ENCODE measurements around the gene ZP1.

ZP1 gene

GRCh38 chr11:60879971-60880588, 12.7 kb downstream of the ZP1 start:
- Histone ChIP-seq H2BK12ac (ENCODE audit: low read length in 2 of 2) (no peak overlapping the region), H3K4me2 (ENCODE audit: low read length, poor library complexity, severe bottlenecking) (no peak overlapping the region), H2BK120ac (ENCODE audit: low read depth, low read length) (no peak overlapping the region), H3K36me3 (ENCODE audit: control insufficient read depth in 1 of 2, insufficient read depth in 2 of 2, low read depth in 1 of 2, low read length in 2 of 2) (peaks cover 6 to 15% of the 10 kb centered on the region in 2 experiments), H2AK5ac (ENCODE audit: low read length, severe bottlenecking) (no peak overlapping the region), H2AFZ (ENCODE audit: low read depth, low read length) (no peak overlapping the region), H3K4ac (ENCODE audit: low read depth in 1 of 2, low read length in 2 of 2) (no peak overlapping the region), H3K14ac (ENCODE audit: low read length in 2 of 2) (no peak overlapping the region), H4K91ac (ENCODE audit: low read length) (no peak overlapping the region), H2BK5ac (ENCODE audit: low read depth, low read length, poor library complexity, severe bottlenecking) (no peak overlapping the region), H3K79me1 (replicated peaks; ENCODE audit: low read length, poor library complexity, severe bottlenecking) (no peaks in the 10 kb centered on the region), H3K9ac (ENCODE audit: low read length) (no peak overlapping the region), H3K18ac (ENCODE audit: low read depth in 1 of 2, low read length in 2 of 2) (no peak overlapping the region), H3K4me1 (ENCODE audit: control insufficient read depth, insufficient read depth, low read depth, low read length) (no peaks in the 10 kb centered on the region), H4K8ac (ENCODE audit: low read length) (no peak overlapping the region), H3K9me3 (ENCODE audit: control insufficient read depth, low read length) (no peaks in the 10 kb centered on the region), H2BK15ac (ENCODE audit: low read depth, poor library complexity, severe bottlenecking) (no peak overlapping the region), H3K23ac (ENCODE audit: low read length in 2 of 2) (no peak overlapping the region), H3K4me3 (ENCODE audit: insufficient read depth in 1 of 2, low read depth in 1 of 2, low read length in 2 of 2) (no peak overlapping the region), H3K27ac (ENCODE audit: low read length, poor library complexity, severe bottlenecking) (no peak overlapping the region), H3K27me3 (ENCODE audit: control insufficient read depth in 1 of 2, insufficient read depth in 1 of 2, low read length in 2 of 2) (no peaks in the 10 kb centered on the region)
- 97% methylated on average over 4 of the region's 5 CpGs for whole genome bisulfite sequencing
- no peak for DNase-seq

GRCh38 chr11:60880643-60881282, 13.4 kb downstream of the ZP1 start:
- no peak overlapping the region for H4K8ac ChIP-seq (ENCODE audit: low read length)
- H3K79me1 ChIP-seq (replicated peaks; ENCODE audit: low read length, poor library complexity, severe bottlenecking), result no peaks in the 10 kb centered on the region
- H3K36me3 ChIP-seq (ENCODE audit: control insufficient read depth in 1 of 2, insufficient read depth in 2 of 2, low read depth in 1 of 2, low read length in 2 of 2), result peaks cover 3 to 15% of the 10 kb centered on the region in 2 experiments
- no peak for DNase-seq
- no peaks in the 10 kb centered on the region for H3K27me3 ChIP-seq (ENCODE audit: control insufficient read depth in 1 of 2, insufficient read depth in 1 of 2, low read length in 2 of 2)
- H2AK5ac ChIP-seq (ENCODE audit: low read length, severe bottlenecking), result no peak overlapping the region
- no peak overlapping the region for H3K18ac ChIP-seq (ENCODE audit: low read depth in 1 of 2, low read length in 2 of 2)
- H3K9me3 ChIP-seq (ENCODE audit: control insufficient read depth, low read length), result no peaks in the 10 kb centered on the region
- H3K27ac ChIP-seq (ENCODE audit: low read length, poor library complexity, severe bottlenecking), result no peak overlapping the region
- WGBS, result 97% methylated on average over 8 of the region's 8 CpGs
- no peak overlapping the region for H3K23ac ChIP-seq (ENCODE audit: low read length in 2 of 2)
- H3K4me2 ChIP-seq (ENCODE audit: low read length, poor library complexity, severe bottlenecking), result no peak overlapping the region
- no peak overlapping the region for H4K91ac ChIP-seq (ENCODE audit: low read length)
- H3K4ac ChIP-seq (ENCODE audit: low read depth in 1 of 2, low read length in 2 of 2), result no peak overlapping the region
- no peaks in the 10 kb centered on the region for H3K4me1 ChIP-seq (ENCODE audit: control insufficient read depth, insufficient read depth, low read depth, low read length)
- no peak overlapping the region for H2BK5ac ChIP-seq (ENCODE audit: low read depth, low read length, poor library complexity, severe bottlenecking)
- no peak overlapping the region for H2BK12ac ChIP-seq (ENCODE audit: low read length in 2 of 2)
- no peak overlapping the region for H3K9ac ChIP-seq (ENCODE audit: low read length)
- H3K14ac ChIP-seq (ENCODE audit: low read length in 2 of 2), result no peak overlapping the region
- no peak overlapping the region for H2AFZ ChIP-seq (ENCODE audit: low read depth, low read length)
- H3K4me3 ChIP-seq (ENCODE audit: insufficient read depth in 1 of 2, low read depth in 1 of 2, low read length in 2 of 2), result no peak overlapping the region
- no peak overlapping the region for H2BK15ac ChIP-seq (ENCODE audit: low read depth, poor library complexity, severe bottlenecking)
- no peak overlapping the region for H2BK120ac ChIP-seq (ENCODE audit: low read depth, low read length)

GRCh38 chr11:60887556-60887955, 20.2 kb downstream of the ZP1 start:
- no peak overlapping the region for H3K23ac ChIP-seq (ENCODE audit: low read length in 2 of 2)
- H3K9ac ChIP-seq (ENCODE audit: low read length), result no peak overlapping the region
- H2BK120ac ChIP-seq (ENCODE audit: low read depth, low read length), result no peak overlapping the region
- no peak overlapping the region for H2BK5ac ChIP-seq (ENCODE audit: low read depth, low read length, poor library complexity, severe bottlenecking)
- no peaks in the 10 kb centered on the region for H3K27me3 ChIP-seq (ENCODE audit: control insufficient read depth in 1 of 2, insufficient read depth in 1 of 2, low read length in 2 of 2)
- no peak overlapping the region for H2BK15ac ChIP-seq (ENCODE audit: low read depth, poor library complexity, severe bottlenecking)
- no peak overlapping the region for H3K4me3 ChIP-seq (ENCODE audit: insufficient read depth in 1 of 2, low read depth in 1 of 2, low read length in 2 of 2)
- H3K18ac ChIP-seq (ENCODE audit: low read depth in 1 of 2, low read length in 2 of 2), result no peak overlapping the region
- no peak overlapping the region for H3K14ac ChIP-seq (ENCODE audit: low read length in 2 of 2)
- no peak overlapping the region for H3K27ac ChIP-seq (ENCODE audit: low read length, poor library complexity, severe bottlenecking)
- H2AK5ac ChIP-seq (ENCODE audit: low read length, severe bottlenecking), result no peak overlapping the region
- peaks cover 3% of the 10 kb centered on the region for H3K79me1 ChIP-seq (replicated peaks; ENCODE audit: low read length, poor library complexity, severe bottlenecking)
- no peak overlapping the region for H3K4me2 ChIP-seq (ENCODE audit: low read length, poor library complexity, severe bottlenecking)
- no peaks in the 10 kb centered on the region for H3K9me3 ChIP-seq (ENCODE audit: control insufficient read depth, low read length)
- H3K4ac ChIP-seq (ENCODE audit: low read depth in 1 of 2, low read length in 2 of 2), result no peak overlapping the region
- peaks cover 19 to 25% of the 10 kb centered on the region in 2 experiments for H3K36me3 ChIP-seq (ENCODE audit: control insufficient read depth in 1 of 2, insufficient read depth in 2 of 2, low read depth in 1 of 2, low read length in 2 of 2)
- peaks cover 4% of the 10 kb centered on the region for H3K4me1 ChIP-seq (ENCODE audit: control insufficient read depth, insufficient read depth, low read depth, low read length)
- 76% methylated on average over 5 of the region's 5 CpGs for WGBS
- no peak overlapping the region for H2BK12ac ChIP-seq (ENCODE audit: low read length in 2 of 2)
- peak; percentile 63 for DNase-seq
- no peak overlapping the region for H2AFZ ChIP-seq (ENCODE audit: low read depth, low read length)
- H4K91ac ChIP-seq (ENCODE audit: low read length), result no peak overlapping the region
- no peak overlapping the region for H4K8ac ChIP-seq (ENCODE audit: low read length)

GRCh38 chr11:60889869-60890311, 22.5 kb downstream of the ZP1 start:
- H2BK5ac ChIP-seq (ENCODE audit: low read depth, low read length, poor library complexity, severe bottlenecking), result no peak overlapping the region
- H3K4ac ChIP-seq (ENCODE audit: low read depth in 1 of 2, low read length in 2 of 2), result no peak overlapping the region
- 85% methylated on average over 6 of the region's 6 CpGs for WGBS

More at GRCh38 chr11:60889869-60890311, 22.5 kb downstream of the ZP1 start:
- peak overlapping the region in 1 of 2 experiments; percentile 59 for H3K14ac ChIP-seq (ENCODE audit: low read length in 2 of 2)
- H4K91ac ChIP-seq (ENCODE audit: low read length), result no peak overlapping the region
- H2AK5ac ChIP-seq (ENCODE audit: low read length, severe bottlenecking), result no peak overlapping the region
- no peak for DNase-seq
- H2BK12ac ChIP-seq (ENCODE audit: low read length in 2 of 2), result no peak overlapping the region
- H3K36me3 ChIP-seq (ENCODE audit: control insufficient read depth in 1 of 2, insufficient read depth in 2 of 2, low read depth in 1 of 2, low read length in 2 of 2), result peaks cover 23 to 46% of the 10 kb centered on the region in 2 experiments
- H3K4me1 ChIP-seq (ENCODE audit: control insufficient read depth, insufficient read depth, low read depth, low read length), result peaks cover 4% of the 10 kb centered on the region
- H2BK15ac ChIP-seq (ENCODE audit: low read depth, poor library complexity, severe bottlenecking), result no peak overlapping the region
- H3K23ac ChIP-seq (ENCODE audit: low read length in 2 of 2), result no peak overlapping the region
- no peak overlapping the region for H3K18ac ChIP-seq (ENCODE audit: low read depth in 1 of 2, low read length in 2 of 2)
- H3K4me2 ChIP-seq (ENCODE audit: low read length, poor library complexity, severe bottlenecking), result no peak overlapping the region
- no peak overlapping the region for H3K4me3 ChIP-seq (ENCODE audit: insufficient read depth in 1 of 2, low read depth in 1 of 2, low read length in 2 of 2)
- no peak overlapping the region for H4K8ac ChIP-seq (ENCODE audit: low read length)
- H3K79me1 ChIP-seq (replicated peaks; ENCODE audit: low read length, poor library complexity, severe bottlenecking), result peaks cover 8% of the 10 kb centered on the region
- no peaks in the 10 kb centered on the region for H3K9me3 ChIP-seq (ENCODE audit: control insufficient read depth, low read length)
- H2AFZ ChIP-seq (ENCODE audit: low read depth, low read length), result no peak overlapping the region
- H3K27ac ChIP-seq (ENCODE audit: low read length, poor library complexity, severe bottlenecking), result no peak overlapping the region
- no peaks in the 10 kb centered on the region for H3K27me3 ChIP-seq (ENCODE audit: control insufficient read depth in 1 of 2, insufficient read depth in 1 of 2, low read length in 2 of 2)
- H3K9ac ChIP-seq (ENCODE audit: low read length), result no peak overlapping the region
- no peak overlapping the region for H2BK120ac ChIP-seq (ENCODE audit: low read depth, low read length)
